Activated naive CD4-positive, alpha-beta T cell treated with anti-CD3 and anti-CD28 coated beads, Interleukin-2, amount 10 ng/mL, durations not matched to agents 5 hours and 36 hours (primary cell): ENCODE measurements around the gene PDE3A. TPM values are rescaled to one million over a fixed set of nuclear protein-coding genes. Genes with fewer than 3 reads are reported as not detected.

ENCODE experiments used
- total RNA-seq, 2 experiments: library from RNA; stranded (reverse); gene quantifications; one replicate each; pipeline ENCODE4 v1.2.3, GENCODE V29; 2021

The PDE3A gene
- total RNA-seq, result not detected

DNA sequence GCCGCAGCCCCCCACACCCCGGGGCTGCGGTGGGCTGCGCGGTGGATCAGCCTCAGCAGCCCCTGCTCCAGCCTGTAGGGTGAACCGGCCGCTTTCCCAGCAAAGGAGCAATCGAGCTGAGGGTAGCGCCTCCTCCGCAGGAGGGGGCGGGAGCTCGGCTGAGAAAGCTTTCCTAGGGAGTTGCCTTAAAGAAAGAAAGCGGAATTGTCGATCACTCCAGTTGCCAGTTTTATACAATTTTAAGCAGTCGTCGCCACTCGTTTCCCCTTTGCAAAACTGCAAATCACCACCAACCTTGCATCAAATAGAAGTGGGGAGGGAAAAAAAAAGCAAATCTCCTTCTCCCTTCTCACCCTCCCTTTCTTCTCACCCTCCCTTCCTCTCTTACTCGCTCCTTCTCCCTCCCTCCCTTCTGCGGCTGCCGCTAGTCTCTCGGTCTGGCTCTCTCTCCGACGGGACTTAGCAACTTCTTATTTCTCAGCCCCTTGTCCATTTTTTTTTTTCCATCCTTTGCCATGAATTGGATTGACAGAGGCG is at the start of gene PDE3A:
Gene PDE3A, plus strand, starts transcription at position 424 of the 537 bp plus-strand sequence. CDS start 748 bp downstream, outside the sequence.

DNA sequence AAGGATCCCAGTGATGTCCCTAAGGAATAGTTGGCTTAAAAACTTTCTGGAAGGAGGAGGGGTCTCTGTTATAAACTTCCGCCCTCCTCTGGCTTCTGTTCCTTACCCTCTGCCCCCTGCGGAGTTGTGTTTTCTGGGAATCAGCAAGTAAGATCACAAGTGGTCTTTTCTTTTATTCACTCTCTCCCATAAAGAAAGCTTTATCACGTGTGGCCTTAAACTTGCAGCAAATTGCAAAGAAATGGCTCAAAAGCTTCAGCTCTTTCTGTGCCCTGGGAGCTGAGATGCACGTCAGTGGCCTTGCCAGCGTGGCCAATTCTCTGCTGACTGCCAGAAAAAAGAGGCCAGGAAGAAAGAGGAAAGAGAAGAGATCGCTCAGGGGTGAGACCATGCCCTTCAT is 326.9 kb downstream of the PDE3A start, which contains the start of gene SLCO1C1:
Gene SLCO1C1, plus strand, starts transcription at position 101 of the 400 bp plus-strand sequence. CDS start 4,245 bp downstream, outside the sequence.

